ENCODE measurements around the gene CHRNE.

DNA sequence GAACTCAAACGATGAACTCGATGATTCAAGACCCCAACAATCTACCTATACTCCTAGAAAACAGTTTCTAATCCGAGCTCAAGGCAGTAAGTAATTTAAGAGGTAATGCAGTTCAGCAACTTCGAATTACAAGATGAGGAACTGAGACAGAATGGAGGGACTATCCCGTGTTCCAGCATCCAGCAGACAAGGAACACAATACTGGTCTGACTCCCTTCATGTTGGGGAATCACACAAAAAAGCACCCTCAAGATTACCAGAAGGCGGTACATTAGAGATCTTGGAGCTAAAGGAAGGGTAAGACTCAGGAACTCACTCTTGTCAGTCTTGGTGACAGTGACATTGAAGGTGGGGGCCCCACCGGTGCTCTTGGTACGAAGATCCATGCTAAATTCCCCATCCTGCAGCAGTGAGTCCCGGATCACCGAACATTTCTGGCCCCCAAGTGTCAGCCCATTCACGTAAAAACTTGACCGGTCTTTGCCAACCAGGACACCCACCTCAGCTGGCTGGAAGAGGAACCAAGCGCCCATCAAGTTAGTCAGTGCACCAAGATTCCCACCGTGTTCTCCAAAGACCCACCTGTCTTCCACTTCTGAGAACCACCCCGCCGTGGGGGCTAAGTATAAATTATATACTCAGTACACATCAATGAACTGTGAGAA, 43.5 kb upstream of the CHRNE start:
- TF ChIP-seq, protein P1, sequence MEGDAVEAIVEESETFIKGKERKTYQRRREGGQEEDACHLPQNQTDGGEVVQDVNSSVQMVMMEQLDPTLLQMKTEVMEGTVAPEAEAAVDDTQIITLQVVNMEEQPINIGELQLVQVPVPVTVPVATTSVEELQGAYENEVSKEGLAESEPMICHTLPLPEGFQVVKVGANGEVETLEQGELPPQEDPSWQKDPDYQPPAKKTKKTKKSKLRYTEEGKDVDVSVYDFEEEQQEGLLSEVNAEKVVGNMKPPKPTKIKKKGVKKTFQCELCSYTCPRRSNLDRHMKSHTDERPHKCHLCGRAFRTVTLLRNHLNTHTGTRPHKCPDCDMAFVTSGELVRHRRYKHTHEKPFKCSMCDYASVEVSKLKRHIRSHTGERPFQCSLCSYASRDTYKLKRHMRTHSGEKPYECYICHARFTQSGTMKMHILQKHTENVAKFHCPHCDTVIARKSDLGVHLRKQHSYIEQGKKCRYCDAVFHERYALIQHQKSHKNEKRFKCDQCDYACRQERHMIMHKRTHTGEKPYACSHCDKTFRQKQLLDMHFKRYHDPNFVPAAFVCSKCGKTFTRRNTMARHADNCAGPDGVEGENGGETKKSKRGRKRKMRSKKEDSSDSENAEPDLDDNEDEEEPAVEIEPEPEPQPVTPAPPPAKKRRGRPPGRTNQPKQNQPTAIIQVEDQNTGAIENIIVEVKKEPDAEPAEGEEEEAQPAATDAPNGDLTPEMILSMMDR (optimal IDR thresholded peaks at IDR 0.05 in 1 of 3, IDR thresholded peaks at IDR 0.05 in 1 of 3, conservative IDR thresholded peaks at IDR 0.05 in 1 of 3; ENCODE audit: extremely low read depth in 1 of 3, insufficient read depth in 2 of 3, low read length in 3 of 3), result no peak
- no peak for TF ChIP-seq EZH2 (IDR thresholded peaks at IDR 0.05; ENCODE audit: low read length)

All from keratinocyte (primary cell).